Breast epithelium (tissue), 4 donors: ENCODE measurements around the gene PITRM1. TPM values are rescaled to one million over a fixed set of nuclear protein-coding genes. Genes with fewer than 3 reads are reported as not detected.
A peak's percentile ranks its signal among the peaks of the same experiment; 100 is the strongest.
"Not testable (repeated sequence)": the region's sequence is repeated elsewhere in the genome, so short reads cannot be mapped to it uniquely, and the experiment has no call there.

Source experiments
- DNase-seq, 2 donors: peaks; one replicate each; pipeline ENCODE4 v3.0.0-alpha.2; 2019; ENCODE audit warnings: low spot score in 2 of 2
- H3K27ac ChIP-seq, 2 donors: fragments of 200-600 bp; sonication (generic) in 1 of 2; one replicate each; pipeline ENCODE4 v1.5.1; 2016 to 2019; ENCODE audit warnings: mild to moderate bottlenecking in 1 of 2
- H3K27me3 ChIP-seq, 2 donors: fragments of 200-600 bp; sonication (generic) in 1 of 2; one replicate each; pipeline versions ENCODE4 v1.5.1 to v1.6.0; 2017 to 2019; ENCODE audit warnings: control low read depth in 1 of 2, mild to moderate bottlenecking in 1 of 2
- H3K36me3 ChIP-seq: fragments of 200-600 bp; one replicate; pipeline ENCODE4 v1.5.1; 2019
- H3K4me1 ChIP-seq, 2 donors: fragments of 200-600 bp; sonication (generic); one replicate each; pipeline ENCODE4 v1.5.1; 2016 to 2019; ENCODE audit warnings: control low read depth in 1 of 2
- H3K4me3 ChIP-seq, 3 donors: fragments of 200-600 bp; sonication (generic); 1 replicate in 2 of 3; 2 replicates in 1 of 3; pipeline ENCODE4 v1.5.1; 2016 to 2019; ENCODE audit warnings: mild to moderate bottlenecking in 3 of 3, moderate library complexity in 2 of 3
- H3K9me3 ChIP-seq, 2 donors: fragments of 200-600 bp; sonication (generic) in 1 of 2; one replicate each; pipeline ENCODE4 v1.5.1; 2016 to 2019; ENCODE audit warnings: control low read depth in 1 of 2
- POLR2A ChIP-seq: fragments of 450-650 bp; IDR thresholded peaks from one replicate; pipeline ENCODE4 v1.6.1; 2016; ENCODE audit warnings: antibody characterized with exemption, mild to moderate bottlenecking, moderate library complexity
- POLR2AphosphoS5 ChIP-seq, 3 donors: sonication (generic); formaldehyde crosslinking; IDR thresholded peaks; one replicate each; pipeline ENCODE4 v1.6.1; 2017; ENCODE audit warnings: antibody characterized with exemption in 3 of 3
- intact Hi-C: fragments of 100-400 bp; cut with DNase I; formaldehyde crosslinking; loops from one replicate; pipeline ENCODE4 v1.15.1; 2023; ENCODE audit warnings: low total_unique reads
- total RNA-seq, 3 donors: library from RNA; depleted of rRNA; stranded (reverse); fragments of >200 nt; gene quantifications; one replicate each; pipeline ENCODE4 v1.1.0, GENCODE V29; 2016
- TF ChIP-seq, protein P1 (sequence below), 3 donors: fragments of 450-650 bp; IDR thresholded peaks; one replicate each; pipeline ENCODE4 v1.5.1; 2016 to 2017; ENCODE audit warnings: antibody characterized with exemption in 3 of 3, mild to moderate bottlenecking in 3 of 3, moderate library complexity in 3 of 3

Gene PITRM1
- total RNA-seq, 3 donors from 2014 or later = 64.9 to 76.0 (median 75.8) TPM

DNA sequence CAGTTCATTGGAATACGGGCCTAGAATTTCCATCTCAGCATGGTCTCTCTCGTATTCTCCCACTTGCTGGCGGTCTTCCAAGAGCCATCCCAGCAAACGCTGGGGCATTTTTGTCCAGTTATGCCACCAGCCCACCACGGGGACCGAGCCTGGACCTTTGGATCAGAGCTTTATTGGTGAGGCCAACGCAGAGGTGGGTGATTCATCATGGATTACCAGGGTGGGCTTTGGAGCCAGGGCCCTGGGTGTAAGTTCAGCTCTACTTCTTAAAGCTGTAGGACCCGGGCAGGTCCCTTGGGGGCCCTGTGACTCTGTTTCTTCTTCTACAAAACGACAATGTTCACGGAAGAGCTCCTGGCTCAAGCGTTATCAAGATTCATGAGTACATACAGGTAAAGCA is 22.7 kb upstream of the PITRM1 start:
- H3K36me3 ChIP-seq = no peaks in the 10 kb centered on the region
- DNase-seq = no peak
- H3K9me3 ChIP-seq = no peaks in the 10 kb centered on the region
- intact Hi-C loops = no loop called here
- TF ChIP-seq, protein P1, sequence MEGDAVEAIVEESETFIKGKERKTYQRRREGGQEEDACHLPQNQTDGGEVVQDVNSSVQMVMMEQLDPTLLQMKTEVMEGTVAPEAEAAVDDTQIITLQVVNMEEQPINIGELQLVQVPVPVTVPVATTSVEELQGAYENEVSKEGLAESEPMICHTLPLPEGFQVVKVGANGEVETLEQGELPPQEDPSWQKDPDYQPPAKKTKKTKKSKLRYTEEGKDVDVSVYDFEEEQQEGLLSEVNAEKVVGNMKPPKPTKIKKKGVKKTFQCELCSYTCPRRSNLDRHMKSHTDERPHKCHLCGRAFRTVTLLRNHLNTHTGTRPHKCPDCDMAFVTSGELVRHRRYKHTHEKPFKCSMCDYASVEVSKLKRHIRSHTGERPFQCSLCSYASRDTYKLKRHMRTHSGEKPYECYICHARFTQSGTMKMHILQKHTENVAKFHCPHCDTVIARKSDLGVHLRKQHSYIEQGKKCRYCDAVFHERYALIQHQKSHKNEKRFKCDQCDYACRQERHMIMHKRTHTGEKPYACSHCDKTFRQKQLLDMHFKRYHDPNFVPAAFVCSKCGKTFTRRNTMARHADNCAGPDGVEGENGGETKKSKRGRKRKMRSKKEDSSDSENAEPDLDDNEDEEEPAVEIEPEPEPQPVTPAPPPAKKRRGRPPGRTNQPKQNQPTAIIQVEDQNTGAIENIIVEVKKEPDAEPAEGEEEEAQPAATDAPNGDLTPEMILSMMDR (IDR thresholded peaks at IDR 0.05) = no peak
- TF ChIP-seq POLR2AphosphoS5 (IDR thresholded peaks at IDR 0.05) = no peak
- no peak for TF ChIP-seq POLR2A
- H3K27me3 ChIP-seq = no peaks in the 10 kb centered on the region
- no peak overlapping the region for H3K27ac ChIP-seq
- H3K4me1 ChIP-seq = peaks cover 0 to 3% of the 10 kb centered on the region in 2 donors
- no peak overlapping the region for H3K4me3 ChIP-seq

DNA sequence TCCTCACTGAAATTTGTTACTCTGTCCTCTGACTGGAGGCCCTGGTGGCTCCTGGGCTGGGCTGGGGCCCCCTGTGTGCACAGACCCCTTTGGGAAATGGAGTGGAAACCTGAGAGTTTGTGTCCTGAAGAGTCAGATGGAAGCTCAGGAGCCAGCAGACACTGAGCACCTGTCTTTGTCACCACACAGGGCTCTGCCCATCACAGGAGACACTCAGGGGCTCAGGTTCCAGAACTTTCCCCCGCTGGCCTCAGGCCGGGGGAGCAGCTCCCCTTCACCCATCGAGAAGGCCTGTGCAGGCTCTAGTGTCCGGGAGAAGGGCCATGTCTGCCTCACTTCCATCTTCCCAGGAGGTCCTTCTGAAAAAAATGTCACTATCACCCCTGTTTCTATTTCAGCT is 22.3 kb upstream of the PITRM1 start:
- Histone ChIP-seq H3K36me3 (no peaks in the 10 kb centered on the region), H3K27ac (no peak overlapping the region), H3K4me3 (no peak overlapping the region), H3K27me3 (no peaks in the 10 kb centered on the region), H3K9me3 (no peaks in the 10 kb centered on the region), H3K4me1 (peaks cover 0 to 3% of the 10 kb centered on the region in 2 donors)
- DNase-seq = no peak
- intact Hi-C loops = no loop called here
- TF ChIP-seq POLR2A = no peak
- no peak for TF ChIP-seq POLR2AphosphoS5 (IDR thresholded peaks at IDR 0.05)

DNA sequence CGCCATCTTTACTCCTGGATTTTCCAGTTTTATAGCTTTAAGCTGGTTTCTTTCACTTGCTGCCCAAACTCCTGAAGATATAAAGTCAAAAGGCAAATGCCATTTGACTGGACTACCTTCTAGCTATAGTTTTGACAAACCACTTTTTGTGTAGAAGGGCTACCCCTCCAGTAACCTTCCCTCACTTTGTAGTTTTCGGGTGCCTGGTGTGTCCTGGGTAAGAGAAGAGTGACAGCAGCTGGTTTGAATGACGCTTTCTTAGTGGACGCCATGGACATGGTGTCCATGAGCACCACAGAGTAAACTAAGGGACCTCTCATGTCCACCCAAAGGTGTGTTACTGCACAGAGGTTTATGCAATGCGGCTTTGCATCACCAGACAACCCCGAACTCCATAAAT is 21.2 kb upstream of the PITRM1 start:
- H3K9me3 ChIP-seq = no peaks in the 10 kb centered on the region
- H3K27me3 ChIP-seq = no peaks in the 10 kb centered on the region
- no peaks in the 10 kb centered on the region for H3K36me3 ChIP-seq
- H3K27ac ChIP-seq = no peak overlapping the region
- H3K4me1 ChIP-seq = peaks cover 0 to 3% of the 10 kb centered on the region in 2 donors
- TF ChIP-seq POLR2A = no peak
- no peak for DNase-seq
- no peak overlapping the region for H3K4me3 ChIP-seq
- intact Hi-C loops = no loop called here

DNA sequence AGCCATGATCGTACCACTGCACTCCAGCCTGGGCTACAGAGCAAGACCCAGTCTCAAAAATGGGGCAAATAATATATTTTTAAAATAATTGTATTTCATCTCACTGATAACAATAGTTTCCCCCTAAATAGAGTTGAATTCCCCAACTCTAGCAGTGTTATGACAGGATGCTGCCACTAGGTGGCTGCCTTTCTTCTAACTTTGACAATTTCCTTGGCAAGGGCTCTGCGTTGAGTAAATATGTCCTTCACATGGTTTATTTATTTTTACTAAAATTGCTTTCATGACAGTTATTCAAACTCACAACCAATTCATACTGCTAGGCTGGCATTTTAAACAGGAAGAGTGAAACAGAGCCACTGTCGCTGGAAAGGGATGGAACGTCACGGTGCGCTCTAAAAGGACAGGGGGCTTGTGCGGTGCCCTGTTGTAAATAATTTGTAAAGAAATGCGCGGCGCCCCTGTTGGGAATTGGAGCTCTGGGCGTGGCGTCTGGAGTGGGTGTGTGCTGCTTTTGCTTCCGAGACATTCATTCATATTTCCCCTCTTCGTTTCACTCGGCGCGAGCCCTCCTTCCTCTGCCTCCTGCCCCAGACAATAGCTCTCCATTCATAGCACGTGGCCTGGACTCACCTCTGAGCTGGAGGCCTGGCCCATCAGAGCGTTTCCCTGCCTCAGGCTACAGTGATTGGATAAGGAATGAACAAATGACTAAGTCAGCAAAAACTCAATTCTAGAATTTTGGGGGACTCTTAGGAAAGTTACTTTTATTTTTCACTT is 20.5 kb upstream of the PITRM1 start:
- intact Hi-C loops = no loop called here
- DNase-seq = no peak
- TF ChIP-seq POLR2A = no peak
- TF ChIP-seq, protein P1 (IDR thresholded peaks at IDR 0.05) = peak; percentile 81 to 89 (median 88)
- Histone ChIP-seq H3K9me3 (no peaks in the 10 kb centered on the region), H3K4me1 (peaks cover 0 to 3% of the 10 kb centered on the region in 2 donors), H3K36me3 (no peaks in the 10 kb centered on the region), H3K4me3 (peak overlapping the region; percentile 3 to 51 (median 28)), H3K27ac (no peak overlapping the region), H3K27me3 (no peaks in the 10 kb centered on the region)

DNA sequence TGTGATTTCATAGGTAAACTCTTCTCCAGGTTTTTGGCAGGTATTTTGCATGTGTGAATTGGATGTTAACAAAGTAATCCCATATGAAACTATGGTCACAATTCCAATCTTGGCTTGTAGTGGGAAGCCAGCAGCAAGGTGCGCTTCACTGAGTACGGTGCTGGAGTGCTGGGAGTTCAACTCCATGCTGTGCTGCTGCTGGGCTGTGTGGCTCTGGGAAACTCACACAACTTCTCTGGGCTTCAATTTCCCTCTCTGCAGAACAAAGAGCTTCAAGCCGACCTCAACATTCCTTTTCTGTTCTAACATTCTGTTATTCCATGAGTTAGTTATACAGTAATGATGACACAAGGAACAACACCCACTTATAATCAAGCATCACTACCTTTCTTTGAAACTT is 18.2 kb upstream of the PITRM1 start:
- intact Hi-C loops = no loop called here
- H3K9me3 ChIP-seq = no peaks in the 10 kb centered on the region
- TF ChIP-seq POLR2AphosphoS5 (IDR thresholded peaks at IDR 0.05) (no peak), POLR2A (no peak)
- TF ChIP-seq, protein P1 (IDR thresholded peaks at IDR 0.05) = no peak
- DNase-seq = no peak
- H3K27ac ChIP-seq = no peak overlapping the region
- H3K36me3 ChIP-seq = no peaks in the 10 kb centered on the region
- H3K27me3 ChIP-seq = no peaks in the 10 kb centered on the region
- H3K4me1 ChIP-seq = no peaks in the 10 kb centered on the region
- no peak overlapping the region for H3K4me3 ChIP-seq

DNA sequence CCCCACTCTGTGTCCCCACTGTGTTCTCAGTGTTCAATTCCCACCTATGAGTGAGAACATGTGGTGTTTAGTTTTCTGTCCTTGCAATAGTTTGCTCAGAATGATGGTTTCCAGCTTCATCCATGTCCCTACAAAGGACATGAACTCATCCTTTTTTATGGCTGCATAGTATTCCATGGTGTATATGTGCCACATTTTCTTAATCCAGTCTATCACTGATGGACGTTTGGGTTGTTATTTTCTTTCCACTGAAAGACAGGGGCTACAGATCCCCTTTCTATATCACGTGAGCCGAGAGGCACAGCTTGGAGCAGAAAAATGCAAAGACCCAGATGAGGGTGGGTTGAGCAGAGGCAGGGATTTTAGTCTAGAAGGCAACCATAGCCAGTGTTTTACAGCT is 14.6 kb upstream of the PITRM1 start:
- DNase-seq, H3K4me3 ChIP-seq, H3K4me1 ChIP-seq, H3K36me3 ChIP-seq, intact Hi-C loops, H3K9me3 ChIP-seq, H3K27me3 ChIP-seq, H3K27ac ChIP-seq: not testable (repeated sequence)
